NCI-H128 (cell line): Measurements from ENCODE around the gene SRR.
"Not testable (repeated sequence)": the region's sequence is repeated elsewhere in the genome, so short reads cannot be mapped to it uniquely, and the experiment has no call there.

Experiments used
- DNase-seq: peaks from one replicate; lab custom pipeline; 2025; ENCODE audit not compliant: unreplicated experiment; lab: John Stamatoyannopoulos, UW

Gene SRR, protein sequence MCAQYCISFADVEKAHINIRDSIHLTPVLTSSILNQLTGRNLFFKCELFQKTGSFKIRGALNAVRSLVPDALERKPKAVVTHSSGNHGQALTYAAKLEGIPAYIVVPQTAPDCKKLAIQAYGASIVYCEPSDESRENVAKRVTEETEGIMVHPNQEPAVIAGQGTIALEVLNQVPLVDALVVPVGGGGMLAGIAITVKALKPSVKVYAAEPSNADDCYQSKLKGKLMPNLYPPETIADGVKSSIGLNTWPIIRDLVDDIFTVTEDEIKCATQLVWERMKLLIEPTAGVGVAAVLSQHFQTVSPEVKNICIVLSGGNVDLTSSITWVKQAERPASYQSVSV

DNA sequence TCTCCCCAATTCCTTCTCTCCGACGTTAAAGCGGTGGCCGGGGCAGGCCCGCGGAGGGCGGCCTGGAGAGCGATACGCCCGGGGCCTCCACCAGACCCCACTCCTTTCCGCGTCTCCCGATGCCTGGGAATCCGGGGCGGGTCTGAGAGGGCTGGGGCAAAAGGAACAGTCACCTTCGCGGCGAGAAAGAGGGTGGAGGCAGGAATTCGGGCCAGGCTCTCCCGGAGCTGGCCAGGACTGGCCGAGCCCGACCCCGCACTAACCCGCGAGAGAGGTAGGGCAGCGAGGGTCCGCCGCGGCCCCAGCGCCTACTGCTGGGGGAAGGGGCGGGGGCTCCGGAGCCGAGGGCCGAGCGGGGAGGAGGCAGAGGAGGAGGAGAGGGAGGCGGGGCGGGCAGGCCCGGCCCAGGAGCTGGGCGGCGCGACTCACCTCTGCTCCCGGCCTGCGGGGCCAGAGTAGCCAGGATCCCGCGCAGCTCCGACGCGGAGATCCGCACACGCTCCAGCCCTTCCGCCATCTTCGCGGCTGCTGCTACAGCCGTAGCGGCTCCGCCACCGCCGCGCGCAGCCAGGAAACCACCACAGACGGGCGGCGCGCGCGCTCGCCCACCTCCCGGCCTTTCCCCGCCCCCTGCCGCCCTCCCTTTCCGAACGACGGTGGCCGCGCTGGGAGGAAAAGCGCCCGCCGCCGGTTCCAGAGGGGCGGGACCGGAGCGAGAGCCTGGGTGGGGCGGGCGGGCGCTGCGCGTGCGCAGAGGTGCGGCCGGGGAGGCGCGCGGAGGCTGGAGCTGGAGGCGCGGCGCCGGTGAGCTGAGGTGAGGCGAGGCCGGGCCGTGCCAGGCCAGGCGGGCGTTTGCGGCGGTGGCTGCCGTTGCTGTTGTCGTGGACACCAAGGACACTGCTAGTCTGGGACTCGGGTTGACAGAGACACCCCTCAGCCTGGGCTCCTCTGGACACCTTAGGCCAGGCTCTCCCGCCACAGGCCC is at the start of gene SRR, which contains the start of gene SMG6:
TSS of gene SRR (plus strand) at position 747 of the 985 bp plus-strand sequence. CDS start 11,611 bp downstream, outside the sequence.
TSS of gene SMG6 (minus strand) at position 582 of the 985 bp plus-strand sequence. CDS start at position 517, 65 bp downstream.
- peak; percentile 78 for DNase-seq

DNA sequence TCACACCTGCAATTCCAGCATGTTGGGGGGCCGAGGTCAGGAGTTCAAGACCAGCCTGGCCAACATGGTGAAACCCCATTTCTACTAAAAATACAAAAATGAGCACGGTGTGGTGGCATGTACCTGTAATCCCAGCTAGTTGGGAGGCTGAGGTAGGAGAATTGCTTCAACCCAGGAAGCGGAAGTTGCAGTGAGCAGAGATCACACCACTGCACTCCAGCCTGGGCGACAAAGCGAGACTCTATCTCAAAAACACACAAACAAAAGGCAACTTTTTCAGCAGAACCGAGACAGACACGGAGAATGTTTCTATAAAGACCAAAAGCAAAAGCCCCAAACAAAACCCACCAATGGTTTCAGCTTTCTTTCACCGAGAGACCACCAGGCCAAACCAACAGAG is 44.9 kb upstream of the SRR start:
- not testable (repeated sequence) for DNase-seq

- DNase-seq: no peak
Measured at GRCh38 chr17:2259769-2260536, 43.8 kb upstream of the SRR start.

DNA sequence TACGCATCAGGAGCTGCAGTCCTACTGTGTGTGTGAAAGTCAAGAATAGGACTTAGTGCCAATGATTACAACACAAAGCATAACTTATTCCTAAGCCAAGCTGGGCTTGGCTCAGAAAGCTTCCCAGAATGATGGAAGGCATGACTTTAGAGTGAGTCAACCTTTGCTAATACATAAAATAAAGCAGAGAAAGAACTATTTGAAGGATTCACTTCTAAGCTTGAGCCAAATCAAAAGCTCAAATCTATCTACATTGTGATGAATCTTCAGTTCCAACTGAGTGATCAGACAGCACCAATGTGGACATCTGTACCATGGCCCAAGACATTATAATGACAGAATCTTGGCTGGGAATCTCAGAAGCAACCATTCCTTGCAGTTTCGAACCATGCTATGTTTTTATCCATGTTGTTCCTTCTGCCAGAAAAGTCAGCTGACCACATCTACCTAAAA is 41.6 kb upstream of the SRR start:
- no peak for DNase-seq

GRCh38 chr17:2263183-2264066 is 40.3 kb upstream of the SRR start:
- DNase-seq: no peak

- no peak for DNase-seq
Measured at GRCh38 chr17:2264067-2264860, 39.5 kb upstream of the SRR start.

DNA sequence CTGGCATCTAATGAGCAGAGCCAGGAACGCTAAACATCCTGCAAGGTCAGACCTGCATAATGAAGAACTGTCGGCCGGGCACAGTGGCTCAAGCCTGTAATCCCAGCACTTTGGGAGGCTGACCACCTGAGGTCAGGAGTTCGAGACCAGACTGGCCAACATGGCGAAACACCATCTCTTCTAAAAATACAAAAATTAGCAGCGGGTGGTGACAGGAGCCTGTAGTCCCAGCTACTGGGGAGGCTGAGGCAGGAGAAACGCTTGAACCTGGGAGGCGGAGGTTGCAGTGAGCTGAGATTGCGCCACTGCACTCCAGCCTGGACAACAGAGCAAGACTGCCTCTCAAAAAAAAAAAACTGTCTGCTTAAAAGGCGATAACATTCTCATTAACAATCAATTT is 38.6 kb upstream of the SRR start:
- DNase-seq: not testable (repeated sequence)

DNA sequence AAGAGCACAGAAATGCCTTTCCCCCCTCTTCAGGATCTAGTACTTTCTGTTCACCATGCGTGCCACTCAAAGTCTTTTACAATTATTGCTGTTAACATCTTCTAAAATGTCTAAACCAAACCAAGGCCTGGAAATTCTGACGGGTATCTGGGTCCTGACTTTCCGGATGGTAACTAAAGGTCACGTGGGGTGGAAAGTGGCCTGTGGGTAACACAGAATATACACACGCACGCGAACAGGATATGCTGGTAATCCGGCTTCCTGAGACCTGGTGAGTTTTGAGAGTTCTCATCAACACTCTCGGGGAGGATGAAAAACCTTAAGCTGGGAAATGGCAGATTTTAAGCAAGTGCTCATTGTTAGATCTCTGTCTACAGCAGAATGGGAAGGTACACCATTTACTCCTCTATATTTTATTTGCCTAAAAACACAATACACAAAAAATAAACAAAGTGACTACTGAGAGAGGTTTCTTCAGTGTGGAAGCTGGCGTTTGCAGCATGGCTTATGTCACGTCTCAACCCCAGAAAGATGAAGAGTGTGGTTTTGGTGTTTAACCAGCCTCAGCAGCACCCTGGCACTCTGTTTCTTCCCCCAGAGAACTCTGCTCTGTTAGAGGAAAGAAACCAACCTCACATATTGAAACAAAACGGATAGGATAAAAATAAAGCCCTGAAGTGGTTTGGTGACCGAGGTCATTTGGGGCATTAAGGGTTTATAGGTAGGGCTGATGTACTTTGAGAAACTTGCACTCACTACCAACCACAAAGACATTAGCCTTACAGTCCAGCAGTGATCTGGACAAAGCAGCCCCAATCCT is 37.5 kb upstream of the SRR start:
- DNase-seq: no peak

GRCh38 chr17:2266865-2267228 is 36.9 kb upstream of the SRR start:
- no peak for DNase-seq

- DNase-seq: no peak
Measured at GRCh38 chr17:2267354-2267753, 36.4 kb upstream of the SRR start.

- no peak for DNase-seq
Measured at GRCh38 chr17:2271985-2272702, 31.6 kb upstream of the SRR start.

DNA sequence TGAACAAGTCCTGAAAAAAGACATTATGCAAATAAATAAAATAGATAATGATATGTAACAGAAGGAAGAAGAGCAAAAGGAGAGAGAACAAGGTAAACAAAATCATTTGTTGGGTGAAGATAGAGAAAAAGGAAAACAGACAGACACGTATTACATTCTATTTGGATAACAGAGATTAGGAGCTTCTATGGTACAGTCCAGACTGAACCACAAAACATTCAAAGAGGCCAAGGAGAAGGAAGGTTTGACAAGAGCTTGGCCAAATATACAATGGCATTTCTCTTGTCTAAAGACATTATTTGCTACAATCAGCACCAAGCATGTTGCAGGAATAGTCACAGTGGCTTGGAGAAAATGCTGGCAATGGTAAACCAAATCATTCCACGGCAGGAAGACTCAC is 29.3 kb upstream of the SRR start:
- DNase-seq: no peak

DNA sequence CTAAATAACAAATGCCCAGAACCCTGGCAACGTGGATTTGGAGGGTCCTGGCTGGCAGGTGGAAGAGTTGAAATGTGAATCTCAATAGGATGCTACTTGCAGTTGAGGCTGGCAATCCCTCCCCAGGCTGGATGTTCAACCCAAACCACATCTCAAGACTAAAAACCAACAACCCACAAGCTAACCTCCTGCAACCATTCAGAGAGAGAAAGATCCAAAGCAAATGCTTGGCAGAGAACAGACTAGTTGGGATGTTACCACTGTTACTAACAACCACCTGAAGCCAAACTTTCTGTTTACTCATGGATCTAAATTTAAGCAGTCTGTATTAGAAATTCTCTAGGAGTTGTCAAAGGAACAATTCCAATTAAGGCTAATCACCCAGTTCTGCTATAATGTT is 28.0 kb upstream of the SRR start:
- no peak for DNase-seq

- no peak for DNase-seq
Measured at GRCh38 chr17:2277429-2278170, 26.1 kb upstream of the SRR start.

GRCh38 chr17:2279707-2280106 is 24.0 kb upstream of the SRR start:
- DNase-seq: no peak

GRCh38 chr17:2282297-2282873 is 21.4 kb upstream of the SRR start:
- no peak for DNase-seq

GRCh38 chr17:2283302-2283701 is 20.4 kb upstream of the SRR start:
- no peak for DNase-seq
